GM10847 (cell line): Measurements from ENCODE around the gene VRK2.

Experiments
- POLR2A ChIP-seq: IDR thresholded peaks from 2 replicates; pipeline ENCODE4 v1.6.1; 2011; ENCODE audit not compliant: insufficient read length; ENCODE audit errors: extremely low read depth

The VRK2 gene

DNA sequence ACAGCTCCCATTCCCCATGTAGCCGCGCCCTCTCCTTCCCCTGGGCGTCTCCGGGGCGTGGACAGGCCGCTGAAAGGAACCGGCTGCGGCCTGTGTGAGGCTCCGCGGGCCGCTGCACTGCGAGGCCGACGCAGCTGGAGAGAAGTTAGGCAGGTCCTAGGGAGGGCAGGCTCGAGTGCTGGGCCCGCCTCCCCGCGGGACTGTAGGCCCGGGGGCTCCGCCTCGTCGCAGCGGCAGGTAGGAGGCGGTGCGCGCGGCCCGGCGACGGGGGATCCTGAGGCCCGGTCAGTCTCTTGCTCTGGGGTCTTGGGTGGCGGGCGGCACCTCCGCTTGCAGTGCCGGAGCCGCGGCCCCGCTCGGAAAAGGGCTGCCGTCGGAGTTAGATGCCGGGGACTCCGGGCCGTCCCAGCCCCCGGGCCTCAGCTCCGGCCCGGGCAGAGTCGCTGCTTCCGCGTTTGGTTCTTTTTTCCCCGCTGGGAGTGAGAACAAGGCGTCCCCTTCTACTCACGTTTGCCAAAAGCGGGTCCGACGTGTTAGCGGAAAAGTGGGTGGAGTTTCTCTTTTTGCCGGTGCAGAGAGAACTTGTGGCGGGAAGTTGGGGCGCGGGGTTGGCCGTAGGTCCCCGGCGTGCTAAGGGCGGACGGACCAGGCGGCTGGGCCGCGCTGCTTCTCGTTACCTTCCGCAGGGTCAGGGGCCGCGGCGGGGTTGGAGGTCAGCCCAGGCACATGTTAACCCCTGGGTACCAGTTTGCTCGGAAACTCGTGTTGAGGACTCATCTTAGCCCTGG, at the start of gene VRK2:
Gene VRK2, plus strand, starts transcription at position 222 of the 788 bp plus-strand sequence. CDS start 2,026 bp downstream, outside the sequence.
- peak; percentile 95 for TF ChIP-seq POLR2A

- TF ChIP-seq POLR2A = no peak
Measured at GRCh38 chr2:58006256-58006951, 40.2 kb upstream of the VRK2 start.

DNA sequence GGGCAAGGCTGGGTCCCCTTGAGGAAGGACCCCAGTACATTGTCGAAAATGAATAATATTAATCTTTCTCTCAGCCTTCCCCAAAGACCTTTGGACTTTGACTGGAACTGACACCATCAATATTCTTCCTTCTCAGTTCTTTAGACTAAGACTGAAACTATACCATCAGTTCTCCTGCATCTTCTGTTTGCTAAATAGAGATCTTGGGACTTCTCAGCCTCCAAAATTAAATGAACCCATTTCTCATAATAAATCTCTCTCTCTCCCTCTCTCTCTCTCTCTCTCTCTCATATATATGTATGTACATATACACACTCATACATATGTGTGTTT, 39.7 kb upstream of the VRK2 start:
- TF ChIP-seq POLR2A = no peak

- TF ChIP-seq POLR2A = no peak
Measured at GRCh38 chr2:58010599-58010998, 36.0 kb upstream of the VRK2 start.

DNA sequence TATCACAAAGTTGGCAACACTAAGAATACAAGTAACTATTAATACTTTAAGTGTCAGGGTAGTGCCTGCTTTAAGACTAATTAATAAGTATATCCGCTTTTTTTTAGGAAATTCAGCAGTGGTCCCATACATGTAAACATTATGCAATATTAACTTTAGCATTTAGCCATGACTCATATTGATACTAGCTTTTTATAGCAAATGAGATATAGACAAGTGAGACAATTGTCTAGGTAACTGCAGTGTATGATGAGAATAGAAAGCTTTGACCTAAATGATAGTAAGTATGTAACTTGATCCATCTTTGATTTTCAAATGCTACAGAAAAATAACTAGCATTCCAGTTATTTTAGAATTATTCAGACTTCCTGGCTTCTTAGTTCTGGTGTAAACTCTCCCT, 27.4 kb upstream of the VRK2 start:
- no peak for TF ChIP-seq POLR2A

GRCh38 chr2:58025150-58025933, 21.3 kb upstream of the VRK2 start:
- TF ChIP-seq POLR2A = no peak

DNA sequence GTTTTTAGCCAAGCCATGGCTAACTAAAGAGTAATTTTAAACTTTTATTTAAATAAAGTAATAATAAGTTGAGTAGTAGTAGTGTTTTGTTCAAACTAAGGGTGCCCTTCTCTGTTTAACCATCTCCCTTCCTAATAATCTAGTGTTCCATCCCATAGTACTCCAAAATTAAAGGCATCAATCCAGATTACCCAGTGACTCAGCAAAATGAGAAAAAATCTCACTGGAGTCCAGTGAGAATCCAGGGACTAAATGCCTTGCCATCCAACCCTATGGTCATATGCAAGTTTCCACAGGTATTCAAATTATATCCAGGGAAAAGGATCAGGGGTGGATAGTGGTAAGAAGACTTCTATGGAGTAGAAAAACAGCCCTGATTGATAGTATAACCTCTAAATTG, 19.6 kb upstream of the VRK2 start:
- TF ChIP-seq POLR2A = no peak

- no peak for TF ChIP-seq POLR2A
Measured at GRCh38 chr2:58030771-58031170, 15.8 kb upstream of the VRK2 start.

DNA sequence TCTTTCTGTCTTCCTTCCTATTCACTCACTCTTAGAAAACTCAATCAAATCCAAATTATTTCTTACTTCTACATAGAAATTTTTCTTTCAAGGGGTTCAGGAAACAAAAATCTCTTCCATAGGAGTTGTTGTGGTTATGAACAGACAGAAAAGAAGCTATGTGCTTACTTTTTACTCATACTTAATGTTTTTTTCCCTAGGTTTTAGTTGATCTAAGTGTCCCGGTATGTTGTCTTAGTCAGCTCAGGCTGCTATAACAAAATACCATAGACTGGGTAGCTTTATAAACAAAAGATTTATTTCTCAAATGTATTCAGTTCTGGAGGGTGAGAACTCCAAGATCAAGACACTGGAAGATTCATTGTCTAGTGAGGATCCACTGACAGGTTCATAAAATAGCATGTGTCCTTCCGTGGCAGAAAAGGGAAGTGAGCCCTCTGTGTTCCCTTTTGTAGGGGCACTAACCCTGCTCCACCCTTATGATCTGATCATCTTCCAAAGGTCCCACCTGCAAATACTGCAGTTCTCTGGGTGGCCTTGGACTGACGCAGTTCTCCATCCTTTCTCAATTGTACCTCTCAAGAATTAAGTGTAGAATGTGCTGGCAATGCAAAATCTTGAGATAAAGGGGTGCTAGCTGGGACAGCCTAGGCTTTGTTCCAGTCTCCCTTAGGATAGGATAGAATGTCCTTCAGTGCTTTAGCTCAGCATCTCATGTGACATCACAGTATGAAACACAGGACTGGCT, 14.4 kb upstream of the VRK2 start:
- no peak for TF ChIP-seq POLR2A

GRCh38 chr2:58032764-58033080, 13.9 kb upstream of the VRK2 start:
- no peak for TF ChIP-seq POLR2A

DNA sequence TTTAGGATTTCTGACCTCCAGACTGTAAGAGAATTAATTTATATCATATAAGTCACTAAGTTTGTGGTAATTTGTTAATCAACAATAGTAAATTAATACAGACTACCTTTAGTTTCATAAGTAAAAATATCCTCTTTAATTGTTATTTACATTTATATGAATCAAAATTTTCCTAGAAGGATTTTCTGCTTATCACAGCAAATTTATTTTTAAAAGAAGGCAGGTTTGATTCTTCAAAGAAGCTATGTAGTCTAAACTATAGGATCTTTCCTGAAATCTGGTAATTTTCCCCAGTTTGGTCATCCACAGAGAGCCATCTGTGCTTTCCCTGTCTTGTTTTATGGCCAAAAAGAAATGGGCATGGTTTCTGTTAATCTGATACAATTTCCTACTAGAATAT, 13.1 kb upstream of the VRK2 start:
- no peak for TF ChIP-seq POLR2A

DNA sequence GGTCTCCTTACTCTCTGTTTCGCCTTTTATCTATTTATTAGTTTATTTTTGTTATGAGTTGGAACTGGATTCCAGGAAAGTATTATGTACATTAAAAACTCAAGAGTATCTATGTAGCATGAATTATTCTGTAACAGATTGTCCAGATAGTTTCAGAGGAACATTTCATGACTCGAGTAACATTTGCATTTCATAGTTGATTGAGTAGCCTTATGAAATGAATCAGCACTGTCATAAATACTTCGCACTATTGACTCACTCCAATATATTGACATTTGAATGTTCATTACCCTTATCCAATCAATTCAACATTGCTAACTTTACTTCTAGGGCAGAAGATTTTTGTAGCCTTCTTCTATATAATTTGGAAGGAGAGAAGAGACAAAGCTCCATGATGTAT, 11.3 kb upstream of the VRK2 start:
- no peak for TF ChIP-seq POLR2A

- TF ChIP-seq POLR2A = no peak
Measured at GRCh38 chr2:58039170-58039611, 7.4 kb upstream of the VRK2 start.

- no peak for TF ChIP-seq POLR2A
Measured at GRCh38 chr2:58042486-58042970, 4.1 kb upstream of the VRK2 start.

- TF ChIP-seq POLR2A = no peak
Measured at GRCh38 chr2:58044145-58044544, 2.5 kb upstream of the VRK2 start.
